HG03280 (cell line): ENCODE data around the gene RAD51D.
"Not testable (repeated sequence)": the region's sequence is repeated elsewhere in the genome, so short reads cannot be mapped to it uniquely, and the experiment has no call there.

Experiments
- ATAC-seq: cut with Tn5 transposase; IDR thresholded peaks from one replicate; pipeline ENCODE4 v1.9.1; 2021; ENCODE audit warnings: mild to moderate bottlenecking, moderate library complexity; ENCODE audit not compliant: unreplicated experiment

RAD51D gene

DNA sequence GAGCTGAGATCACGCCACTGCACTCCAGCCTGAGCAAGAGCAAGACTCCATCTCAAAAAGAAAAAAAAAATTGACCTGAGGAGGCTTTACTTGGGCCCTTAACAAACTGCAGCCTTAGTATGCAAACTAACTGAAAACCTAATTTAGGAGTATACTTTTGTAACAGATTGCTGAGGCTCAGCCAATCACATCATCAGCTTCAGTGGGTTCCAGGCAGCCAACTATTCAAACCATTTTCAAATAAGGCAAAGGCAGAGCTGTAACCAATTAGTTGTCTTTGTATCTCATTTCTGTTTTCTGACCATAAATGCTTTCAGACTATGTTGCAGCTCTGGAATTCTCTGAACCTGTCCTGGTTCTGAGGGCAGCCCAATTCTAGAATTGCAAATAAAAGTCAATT lies 23.9 kb downstream of the RAD51D start:
- no peak for ATAC-seq

- ATAC-seq: no peak
Measured at GRCh38 chr17:35094902-35095301, 24.8 kb downstream of the RAD51D start.

DNA sequence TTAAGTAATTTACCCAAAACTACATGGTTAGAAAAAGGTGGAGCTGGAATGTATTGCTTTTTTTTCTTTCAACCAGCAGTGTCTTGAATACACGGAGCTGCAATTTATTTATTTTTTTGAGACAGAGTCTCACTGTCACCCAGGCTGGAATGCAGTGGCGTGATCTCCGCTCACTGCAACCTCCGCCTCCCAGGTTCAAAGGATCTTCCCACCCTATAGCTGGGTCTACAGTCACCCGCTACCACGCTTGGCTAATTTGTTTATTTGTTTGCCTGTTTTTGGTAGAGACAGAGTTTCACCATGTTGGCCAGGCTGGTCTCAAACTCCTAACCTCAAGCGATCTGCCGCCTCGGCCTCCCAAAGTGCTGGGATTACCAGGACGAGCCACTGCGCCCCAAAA lies 29.0 kb downstream of the RAD51D start:
- ATAC-seq: not testable (repeated sequence)

DNA sequence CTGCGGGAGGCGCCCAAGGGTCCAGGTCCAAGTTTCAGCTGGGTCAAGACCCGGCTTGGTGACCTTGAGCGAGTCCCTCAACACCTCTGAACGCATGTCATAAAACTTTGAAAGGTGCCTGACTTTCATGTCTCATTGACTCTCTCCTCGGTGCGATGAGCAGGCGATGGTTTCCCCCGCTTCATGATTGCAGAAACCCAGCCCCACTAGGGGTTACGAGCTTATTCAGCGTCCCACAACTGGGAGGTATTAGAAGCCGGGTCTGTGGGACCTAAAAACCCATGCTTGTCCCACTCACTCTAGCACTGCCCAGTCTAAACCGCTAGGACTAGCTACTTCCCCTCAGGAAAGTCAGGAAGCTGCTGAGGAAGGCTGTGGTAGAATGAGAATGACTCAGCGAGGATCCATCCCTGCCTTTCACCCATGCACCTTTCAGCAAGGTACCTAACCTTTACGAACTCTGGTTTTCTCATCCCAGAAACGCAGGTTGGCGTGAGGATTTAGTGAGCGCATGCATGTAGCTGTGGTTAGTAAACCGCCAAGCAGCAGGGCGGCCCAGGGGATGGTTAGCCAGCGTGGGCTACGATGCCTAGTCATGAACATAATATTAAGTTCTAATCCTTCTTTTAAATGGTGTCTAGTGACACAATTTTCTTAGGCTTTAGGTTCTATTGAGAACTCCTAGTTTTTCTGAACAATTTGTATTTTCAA lies 29.9 kb downstream of the RAD51D start:
- ATAC-seq: peak; percentile 3

GRCh38 chr17:35088881-35089585 lies 30.6 kb downstream of the RAD51D start:
- ATAC-seq: peak; percentile 75

DNA sequence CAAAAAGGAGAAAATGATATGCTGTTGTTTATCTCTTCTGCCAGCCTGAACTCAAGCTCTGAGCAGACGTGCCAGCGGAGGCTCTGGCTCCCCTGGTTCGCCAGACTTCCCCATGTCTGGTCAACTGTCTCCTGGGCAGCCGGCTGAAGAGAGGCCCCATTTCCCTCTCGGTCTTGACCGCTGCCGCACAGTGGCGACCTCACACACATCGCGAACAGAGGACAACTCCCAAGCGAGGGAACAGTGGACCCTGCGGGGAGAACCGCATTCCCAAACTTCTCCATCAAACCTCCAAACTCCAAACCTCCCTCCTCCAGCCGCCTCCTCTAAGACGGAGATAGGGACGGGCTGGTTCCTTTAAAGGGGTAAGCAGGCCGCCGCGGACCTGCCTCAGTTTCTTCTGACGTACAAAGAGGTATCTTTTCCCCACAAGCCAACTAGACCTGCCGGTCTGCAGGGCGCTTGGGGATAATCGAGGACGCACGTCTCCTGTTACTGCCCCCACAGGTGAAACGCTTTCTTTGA lies 31.2 kb downstream of the RAD51D start:
- no peak for ATAC-seq

DNA sequence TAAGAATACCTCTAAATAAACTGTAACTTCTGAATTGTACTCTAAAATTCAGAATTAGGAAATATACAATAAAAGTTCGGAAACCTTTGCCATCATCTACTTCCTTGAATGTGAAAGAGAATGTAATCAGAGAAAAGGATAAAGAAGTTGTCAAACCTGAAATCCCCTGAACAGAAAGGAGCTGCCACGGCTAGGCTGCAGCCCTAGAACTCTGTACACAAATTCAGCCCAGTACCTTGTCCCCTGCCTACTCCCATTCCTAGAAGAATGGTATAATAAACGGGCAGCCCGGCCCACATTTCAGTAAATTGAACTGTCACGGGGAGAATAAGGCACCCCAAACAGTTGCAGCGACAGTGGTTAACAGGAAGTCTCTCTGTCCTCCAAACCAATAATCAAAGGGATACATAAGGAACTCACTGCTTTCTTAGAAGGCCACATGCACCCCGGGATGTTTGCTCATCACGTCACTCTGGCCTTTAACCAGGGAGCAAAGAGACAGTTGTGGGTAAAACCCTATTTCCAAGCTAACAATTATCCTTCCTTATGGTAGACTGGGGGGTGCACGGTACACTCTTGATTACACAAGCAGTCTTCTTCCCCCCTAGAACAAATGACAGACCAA lies 31.8 kb downstream of the RAD51D start:
- ATAC-seq: no peak

GRCh38 chr17:35086931-35087573 lies 32.6 kb downstream of the RAD51D start:
- ATAC-seq: no peak

DNA sequence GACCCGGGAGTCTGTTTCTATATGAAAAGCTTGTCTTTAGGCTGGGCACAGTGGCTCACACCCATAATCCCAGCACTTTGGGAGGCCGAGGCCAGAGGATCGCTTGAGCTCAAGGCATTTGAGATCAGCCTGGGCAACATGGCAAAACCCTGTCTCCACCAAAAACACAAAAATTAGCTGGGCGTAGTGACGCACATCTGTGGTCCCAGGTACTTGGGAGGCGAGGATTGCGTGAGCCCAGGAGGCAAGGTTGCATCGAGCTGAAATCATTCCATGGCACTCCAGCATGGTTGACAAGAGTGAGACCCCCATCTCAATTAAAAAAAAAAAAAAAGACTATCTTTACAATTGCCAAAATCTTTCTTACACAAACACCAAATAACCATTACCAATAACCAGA lies 33.5 kb downstream of the RAD51D start:
- no peak for ATAC-seq

GRCh38 chr17:35084987-35085386 lies 34.7 kb downstream of the RAD51D start:
- ATAC-seq: no peak

DNA sequence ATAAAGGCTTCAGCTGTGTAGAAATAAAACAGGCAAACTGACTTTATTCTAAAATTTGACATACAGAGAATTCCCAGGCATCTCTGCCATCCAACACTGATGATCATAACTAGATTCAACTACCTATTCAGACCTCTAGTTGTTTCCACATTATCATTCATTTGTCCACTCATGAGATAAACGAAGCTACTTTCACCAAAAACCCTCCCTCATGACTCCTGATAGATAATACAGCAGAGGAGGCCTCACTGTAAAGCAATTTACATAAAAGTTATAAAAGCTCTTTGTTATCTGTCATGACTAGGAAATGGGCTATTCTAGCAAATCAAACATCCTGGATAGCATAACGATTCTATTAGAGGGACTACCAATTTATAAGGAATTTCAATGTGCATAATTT lies 36.6 kb downstream of the RAD51D start:
- no peak for ATAC-seq

DNA sequence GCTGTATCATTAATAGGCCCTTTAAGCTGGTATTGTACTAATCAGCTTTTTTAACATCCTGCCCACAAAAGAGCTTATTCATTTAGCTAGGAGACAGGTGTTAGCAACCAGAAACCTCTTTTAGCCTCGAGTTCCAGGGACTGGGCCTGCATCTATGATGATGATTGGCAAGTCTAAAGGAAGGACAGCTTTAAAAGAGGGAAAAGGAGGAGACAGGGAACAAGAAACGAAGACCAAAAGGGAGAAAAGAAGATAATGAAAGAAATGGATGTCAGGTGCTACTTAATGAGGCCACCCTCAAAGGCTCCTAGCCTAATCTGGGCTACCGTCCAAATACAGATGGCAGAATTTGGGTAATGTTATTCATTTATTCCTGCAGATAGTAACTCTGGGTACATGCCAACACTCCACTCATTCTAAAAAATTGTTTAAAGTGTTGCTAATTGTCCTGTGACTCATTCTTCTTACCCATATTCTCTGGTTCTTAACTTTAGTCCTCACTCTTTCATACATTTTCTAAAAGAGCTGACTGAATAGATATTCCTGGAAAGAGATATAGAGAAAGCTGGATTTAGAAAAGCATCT lies 37.5 kb downstream of the RAD51D start:
- ATAC-seq: no peak

GRCh38 chr17:35081638-35082037 lies 38.0 kb downstream of the RAD51D start:
- no peak for ATAC-seq

DNA sequence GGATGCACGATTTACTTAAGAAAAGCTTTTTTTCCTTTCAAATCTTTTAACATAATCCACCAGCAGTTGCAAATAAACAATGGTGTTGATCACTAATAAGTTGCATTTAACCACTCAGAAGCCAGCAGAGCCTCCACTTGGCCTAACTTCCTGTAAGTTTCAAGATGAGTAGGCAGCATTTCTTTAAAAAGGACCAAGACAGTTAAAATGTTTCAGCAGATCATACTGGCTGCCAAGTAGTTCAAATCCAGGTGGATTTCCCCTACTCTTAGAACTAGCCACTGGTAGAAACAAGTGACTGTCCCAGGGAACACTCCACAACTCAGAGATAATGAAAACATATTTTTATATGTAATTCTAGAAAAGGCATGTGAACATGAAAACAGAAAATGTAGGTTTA lies 39.1 kb downstream of the RAD51D start:
- ATAC-seq: no peak

- no peak for ATAC-seq
Measured at GRCh38 chr17:35079547-35080423, 39.9 kb downstream of the RAD51D start.

DNA sequence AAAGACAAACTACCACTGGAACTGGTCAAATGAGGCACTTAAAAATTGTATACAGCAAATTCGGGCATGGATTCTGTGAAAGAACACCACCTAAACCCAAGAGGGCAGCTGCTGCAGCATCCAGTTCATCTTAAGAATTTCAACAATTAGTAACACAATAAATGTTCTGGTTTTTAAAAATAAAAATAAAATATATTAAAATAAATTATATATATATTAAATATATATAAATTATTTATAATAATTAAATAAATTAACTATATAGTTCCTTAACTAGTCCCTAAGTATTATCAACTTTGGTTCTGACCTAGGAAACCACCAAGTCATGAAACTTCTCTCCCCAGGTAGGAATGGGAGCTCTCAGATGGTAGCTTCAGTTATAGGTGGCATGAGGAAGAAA lies 42.8 kb downstream of the RAD51D start:
- no peak for ATAC-seq

DNA sequence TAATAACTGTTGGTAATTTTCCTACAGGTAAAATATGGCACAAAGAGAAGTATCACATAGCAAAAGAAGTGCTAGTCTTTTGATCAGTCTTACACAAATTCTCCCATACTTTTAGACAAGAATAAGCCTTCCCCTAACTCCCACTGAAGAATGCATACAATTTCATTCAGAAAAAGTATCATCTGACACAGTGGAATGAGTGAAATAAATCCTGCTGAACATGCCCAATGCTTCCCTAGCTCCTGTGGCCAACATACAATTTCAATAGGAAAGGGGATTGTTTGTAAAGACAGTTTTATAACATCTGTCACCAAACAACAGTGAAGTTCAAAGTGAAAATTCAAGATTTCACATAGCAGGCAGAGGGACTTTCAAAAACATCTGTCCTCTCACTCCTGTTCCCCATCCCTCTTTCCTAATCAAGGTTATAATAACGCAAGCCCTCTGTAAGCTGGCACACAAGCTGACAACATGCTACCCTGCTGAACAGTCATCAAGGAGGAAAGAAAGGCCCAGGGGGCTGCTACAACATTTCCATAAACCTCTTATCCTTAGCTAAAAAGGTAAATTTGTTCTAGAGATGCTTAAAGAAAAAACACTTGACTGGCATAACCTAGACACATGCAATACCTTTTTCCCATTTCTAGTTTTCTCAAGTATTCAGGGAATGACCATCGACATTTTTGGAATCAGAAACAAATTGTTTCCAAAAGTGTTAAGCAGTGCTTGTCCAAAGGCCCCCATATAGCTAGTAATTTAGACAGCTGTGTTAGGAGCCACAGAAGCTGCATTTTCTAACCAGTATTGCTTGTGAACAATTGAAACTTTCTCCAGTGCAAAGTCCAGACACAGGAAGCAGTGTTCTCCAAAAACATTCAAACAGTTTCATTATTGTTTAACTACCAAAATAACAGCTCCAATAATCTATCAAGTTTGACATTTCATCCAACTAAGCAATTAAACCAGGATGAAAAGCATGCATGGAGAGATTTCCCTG lies 44.7 kb downstream of the RAD51D start:
- ATAC-seq: no peak

GRCh38 chr17:35073991-35074627 lies 45.6 kb downstream of the RAD51D start:
- no peak for ATAC-seq
